GM21515 (cell line): Measurements from ENCODE around the gene NTRK2.
"Not testable (repeated sequence)": the region's sequence is repeated elsewhere in the genome, so short reads cannot be mapped to it uniquely, and the experiment has no call there.

Source experiments
- ATAC-seq: cut with Tn5 transposase; IDR thresholded peaks from one replicate; pipeline ENCODE4 v1.9.1; 2021; ENCODE audit not compliant: unreplicated experiment

The NTRK2 gene

DNA sequence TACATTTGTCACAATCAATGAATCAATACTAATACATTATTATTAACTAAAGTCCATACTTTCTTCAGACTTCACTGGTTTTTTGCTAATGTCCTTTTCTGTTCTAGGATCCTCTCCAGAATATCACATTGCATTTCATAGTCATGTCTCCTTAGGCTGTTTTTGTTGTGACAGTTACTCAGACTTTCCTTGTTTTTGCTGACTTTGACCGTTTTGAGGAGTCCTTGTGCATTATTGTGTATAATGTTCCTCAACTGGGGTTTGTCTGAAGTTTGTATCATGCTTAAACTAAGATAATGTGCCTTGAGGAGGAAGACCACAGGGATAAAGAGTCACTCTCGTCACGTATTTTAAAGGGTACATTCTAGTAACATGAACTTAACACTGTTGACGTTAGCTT is 376.9 kb downstream of the NTRK2 start:
- no peak for ATAC-seq

DNA sequence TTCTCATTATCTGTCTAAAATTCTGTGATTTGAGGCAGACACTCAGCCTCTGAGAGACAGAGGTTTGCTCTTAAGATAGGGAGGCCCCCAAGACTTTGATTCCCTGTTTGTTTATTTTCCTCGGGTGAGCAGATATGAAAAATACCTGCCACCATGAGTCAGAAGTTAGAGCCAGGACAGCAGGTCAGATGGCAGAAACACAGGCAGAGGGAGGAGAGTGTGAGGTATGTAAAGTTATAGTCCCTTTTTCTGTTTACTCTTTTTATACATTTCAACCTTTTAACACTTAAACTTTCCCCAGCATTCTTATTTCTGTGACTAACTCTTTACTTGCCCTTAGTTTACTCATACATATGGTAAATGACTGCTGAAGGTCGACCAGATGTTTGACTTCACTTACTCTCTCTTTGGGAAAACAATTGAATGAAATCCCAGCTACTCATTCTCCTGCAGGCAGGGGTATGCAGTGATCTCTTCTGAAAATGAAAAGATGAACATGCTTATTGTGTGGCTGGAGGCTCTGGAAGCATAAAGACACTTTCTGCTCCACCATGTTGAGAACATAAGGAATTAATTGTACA is 383.8 kb downstream of the NTRK2 start:
- no peak for ATAC-seq

DNA sequence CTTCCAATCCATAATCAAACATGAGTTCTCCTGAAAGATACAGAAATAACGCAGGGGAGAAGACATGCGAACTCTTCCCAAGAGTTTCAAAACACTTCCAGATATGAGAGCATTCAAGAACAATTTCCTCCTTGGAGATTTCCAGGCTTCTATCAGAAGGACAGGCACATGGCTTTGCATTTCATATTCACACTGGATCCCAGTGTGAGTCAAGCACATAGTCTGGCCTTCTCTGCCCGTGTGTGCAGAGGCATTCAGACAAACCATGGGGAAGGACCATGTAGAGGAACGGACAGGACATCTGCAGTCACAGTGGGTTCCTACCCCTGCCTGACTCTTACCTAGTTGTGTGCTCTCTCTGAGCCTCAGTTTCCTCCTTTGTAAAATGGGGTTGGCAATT is 384.5 kb downstream of the NTRK2 start:
- ATAC-seq: no peak

DNA sequence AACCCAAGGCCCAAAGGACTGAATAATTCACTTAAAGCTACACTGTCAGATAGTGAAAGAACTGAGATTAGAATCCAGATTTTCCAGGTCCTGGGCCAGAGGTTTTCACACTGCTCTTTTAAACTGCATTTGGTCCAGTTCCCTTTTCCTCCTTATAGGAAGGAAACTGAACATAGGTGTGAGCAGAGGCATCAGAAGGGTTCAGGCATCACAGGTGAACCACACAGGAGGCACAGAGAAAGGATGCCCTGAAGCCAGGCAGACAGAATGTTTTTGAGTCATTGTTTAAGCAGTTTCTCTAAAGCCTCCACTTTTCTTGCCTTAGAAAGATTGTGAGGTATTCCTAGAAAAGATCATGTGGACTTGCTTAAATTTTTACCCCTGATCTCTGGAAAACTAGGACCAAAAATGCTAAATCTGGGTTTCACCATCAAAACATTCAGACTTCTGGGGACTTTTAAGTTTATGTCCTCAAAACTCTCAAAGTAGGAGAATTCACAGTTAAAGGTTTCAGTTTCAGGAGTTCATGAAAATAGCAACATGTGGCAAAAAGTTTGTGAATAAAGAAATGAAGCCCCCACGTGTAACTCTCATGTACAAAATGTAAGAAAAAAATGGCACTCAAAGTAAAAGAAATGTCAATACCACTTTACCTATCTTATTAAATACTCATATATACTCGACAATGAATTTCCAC is 386.1 kb downstream of the NTRK2 start:
- peak; percentile 57 for ATAC-seq

DNA sequence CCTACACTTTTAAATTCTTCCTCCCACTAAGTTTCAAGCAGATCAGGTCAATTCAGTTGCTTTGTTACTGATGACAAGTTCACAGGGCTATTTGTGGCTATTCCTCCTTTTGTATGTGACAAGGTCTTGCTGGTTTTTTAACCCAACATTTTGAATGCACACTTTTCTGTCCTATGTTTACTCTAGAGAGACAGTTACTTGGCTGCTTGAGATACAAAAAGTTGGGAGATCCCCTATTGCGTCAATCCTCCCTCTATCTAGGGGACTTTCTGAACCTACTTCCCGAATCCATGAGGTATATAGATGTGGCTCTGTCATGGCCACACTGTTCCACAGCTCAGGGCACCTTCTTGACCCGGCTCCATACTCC is 386.7 kb downstream of the NTRK2 start:
- peak; percentile 48 for ATAC-seq

DNA sequence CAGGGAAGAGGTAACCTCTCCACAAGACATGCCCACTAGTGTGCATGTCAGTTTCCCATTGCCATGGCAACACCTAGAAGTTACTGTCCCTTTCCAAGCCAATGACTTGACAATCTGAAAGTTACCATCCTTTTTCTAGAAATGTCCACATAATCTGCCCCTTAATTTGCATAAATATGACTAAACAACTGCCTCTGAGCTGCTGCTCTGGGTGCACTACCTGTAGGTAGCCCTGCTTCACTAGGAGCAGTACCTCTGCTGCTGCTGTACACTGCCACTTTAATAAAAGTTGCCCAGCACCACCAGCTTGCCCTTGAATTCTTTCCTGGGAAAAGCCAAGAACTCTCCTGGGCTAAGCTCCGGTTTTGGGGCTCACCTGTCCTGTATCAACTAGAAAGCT is 392.4 kb downstream of the NTRK2 start:
- no peak for ATAC-seq

DNA sequence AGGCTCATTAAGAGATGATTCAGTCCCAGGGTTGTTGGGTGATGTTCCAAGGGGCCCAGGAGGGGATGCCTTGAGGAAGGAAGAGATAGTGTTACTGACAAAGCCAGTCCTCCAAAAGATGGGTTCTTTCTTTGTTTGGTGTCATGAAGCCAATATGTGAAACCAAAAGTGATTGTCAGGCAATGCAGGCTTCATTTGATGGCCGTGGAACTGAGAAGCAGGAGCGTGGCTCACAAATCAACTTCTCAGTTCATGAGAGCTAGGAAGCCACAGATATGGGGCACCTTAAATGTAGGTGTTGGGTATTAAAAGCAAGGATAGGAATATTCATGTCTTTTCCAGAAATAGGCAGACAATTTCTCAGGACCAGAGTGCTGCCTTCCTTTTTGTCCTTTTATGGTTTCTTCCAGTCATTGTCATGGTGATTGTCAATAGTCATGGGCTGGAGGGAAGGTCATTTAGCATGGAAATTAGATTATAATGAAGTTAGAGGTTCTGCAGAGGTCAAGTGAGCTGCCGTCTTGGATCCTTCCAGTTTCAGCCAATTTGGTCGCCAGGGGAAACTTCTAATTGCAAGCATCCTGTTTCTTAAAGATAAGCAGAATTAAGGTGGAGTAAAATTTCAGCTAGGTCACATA is 393.0 kb downstream of the NTRK2 start:
- ATAC-seq: no peak

DNA sequence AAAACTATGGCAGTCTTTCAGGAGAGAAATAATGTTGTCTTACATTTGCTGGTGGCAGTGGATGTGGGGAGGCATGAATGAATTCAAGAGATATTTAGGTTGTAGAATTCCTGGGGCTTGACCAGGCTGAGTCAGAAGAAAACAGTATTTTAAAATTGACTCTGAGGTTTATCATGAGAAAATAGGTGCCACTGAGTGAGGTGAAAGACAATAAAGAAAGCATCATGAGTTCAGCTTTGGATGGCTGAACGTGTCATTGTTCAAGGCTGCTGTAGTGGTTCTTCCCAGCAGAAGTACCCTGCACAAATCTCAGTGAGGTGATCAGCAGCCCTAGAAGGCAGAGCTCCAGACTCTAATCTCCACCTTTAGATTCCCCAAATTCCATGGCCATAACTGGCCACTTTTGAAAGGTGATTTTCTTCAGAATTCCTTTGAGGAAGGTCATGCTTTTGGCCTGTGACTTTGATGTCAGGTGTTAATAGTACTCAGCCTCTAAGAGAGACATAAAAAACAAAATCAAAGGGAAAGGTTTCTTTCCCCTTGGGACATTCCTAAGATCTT is 395.4 kb downstream of the NTRK2 start:
- no peak for ATAC-seq

DNA sequence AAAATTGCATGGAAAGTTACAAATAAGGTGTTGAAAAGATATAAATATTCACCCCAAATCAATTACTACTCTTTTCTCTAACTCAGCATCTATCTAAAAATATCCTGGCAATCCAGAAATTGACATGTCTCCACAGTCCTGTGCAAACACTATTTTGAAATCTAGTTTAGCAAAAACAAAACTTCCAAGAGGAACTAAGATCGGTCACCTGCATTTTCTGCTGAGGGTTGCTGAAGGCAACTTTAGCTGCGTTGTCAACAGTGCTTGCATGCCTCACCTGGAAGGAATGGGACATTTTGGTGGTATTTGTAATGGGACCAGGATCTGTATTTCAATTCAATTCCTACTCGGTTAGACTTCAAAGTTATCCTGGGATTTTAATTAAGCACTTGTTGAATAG is 398.3 kb downstream of the NTRK2 start:
- peak; percentile 81 for ATAC-seq

DNA sequence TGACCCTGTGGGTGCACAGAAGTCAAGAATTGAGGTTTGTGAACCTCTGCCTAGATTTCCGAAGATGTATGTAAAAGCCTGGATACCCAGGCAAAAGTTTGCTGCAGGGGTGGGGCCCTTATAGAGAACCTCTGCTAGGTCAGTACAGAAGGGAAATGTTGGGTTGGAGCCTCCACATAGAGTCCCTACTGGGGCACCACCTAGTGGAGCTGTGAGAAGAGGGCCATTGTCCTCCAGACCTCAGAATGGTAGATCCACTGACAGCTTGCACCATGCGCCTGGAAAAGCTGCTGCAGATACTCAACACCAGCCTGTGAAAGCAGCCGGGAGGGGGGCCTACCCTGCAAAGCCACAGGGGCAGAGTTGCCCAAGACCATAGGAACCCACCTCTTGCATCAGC is 399.9 kb downstream of the NTRK2 start:
- ATAC-seq: not testable (repeated sequence)
